ENCODE results near the gene SETD6. TPM values are rescaled to one million over a fixed set of nuclear protein-coding genes. Genes with fewer than 3 reads are reported as not detected.

The SETD6 gene
- total and polyA plus RNA-seq, 7 donors: 3.6 to 23.5 (median 15.5) TPM

DNA sequence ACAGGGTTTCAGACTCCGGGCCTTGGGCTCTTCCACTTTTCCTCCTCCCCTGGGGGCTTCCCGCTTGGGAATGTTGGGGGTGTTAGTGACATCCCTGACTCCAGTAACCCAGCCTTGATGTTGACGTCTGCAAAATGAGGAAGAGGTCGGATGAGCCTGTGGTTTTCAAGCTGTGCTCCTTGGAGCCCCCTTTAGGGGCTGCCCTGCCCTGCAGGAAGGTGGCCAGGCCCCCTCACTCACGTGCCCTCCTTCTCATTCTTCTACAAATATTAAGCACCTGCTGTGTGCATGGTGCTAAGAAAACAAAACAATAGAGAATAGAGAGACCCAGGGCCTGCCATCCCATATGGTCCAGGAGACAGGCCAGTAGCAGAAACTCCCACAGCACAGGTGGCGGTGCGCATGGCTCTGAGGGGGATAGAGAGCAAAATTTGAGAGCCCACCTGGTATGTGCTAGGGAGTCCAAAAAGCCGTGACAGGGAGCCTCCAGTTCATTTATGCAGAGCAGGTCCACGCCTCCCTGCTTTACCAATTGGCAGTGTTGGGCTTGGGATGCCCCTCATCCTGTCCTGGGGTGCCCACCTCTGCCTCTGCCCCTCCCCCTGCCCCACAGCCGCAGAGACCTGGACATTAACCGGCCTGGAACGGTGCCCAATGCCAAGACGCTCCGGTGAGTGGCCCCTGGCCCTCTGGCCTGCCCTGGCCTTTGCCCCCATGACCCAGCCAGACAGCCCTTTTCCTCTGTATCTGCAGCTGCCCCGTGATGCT is 7.9 kb upstream of the SETD6 start:
- H3K36me3 ChIP-seq: no peaks in the 10 kb centered on the region
- H3K4me1 ChIP-seq: peaks cover 0 to 6% (median 0%) of the 10 kb centered on the region in 4 donors
- H3K27ac ChIP-seq: no peak overlapping the region
- H3K27me3 ChIP-seq: peaks cover 0 to 23% (median 14%) of the 10 kb centered on the region in 3 donors
- WGBS, 2 donors: 41 to 69% methylated on average over 15 of the region's 15 CpGs
- peak; percentile 60 for DNase-seq
- no peaks in the 10 kb centered on the region for H3K9me3 ChIP-seq
- intact Hi-C loops (cut with DNase I): no loop called here
- H3K4me3 ChIP-seq: no peak overlapping the region
- TF ChIP-seq CTCF (IDR thresholded peaks at IDR 0.05) (no peak), POLR2AphosphoS5 (IDR thresholded peaks at IDR 0.05) (no peak), EP300 (IDR thresholded peaks at IDR 0.05) (no peak), POLR2A (IDR thresholded peaks at IDR 0.05) (no peak)

- intact Hi-C loops (cut with DNase I): no loop called here
- Histone ChIP-seq H3K4me1 (peaks cover 0 to 6% (median 0%) of the 10 kb centered on the region in 4 donors), H3K36me3 (no peaks in the 10 kb centered on the region), H3K27ac (no peak overlapping the region), H3K9me3 (no peaks in the 10 kb centered on the region), H3K4me3 (no peak overlapping the region), H3K27me3 (peaks cover 0 to 18% (median 7%) of the 10 kb centered on the region in 3 donors)
- 53 to 90% methylated on average over 14 of the region's 14 CpGs for WGBS, 2 donors
- peak; percentile 54 for DNase-seq
- TF ChIP-seq POLR2A (IDR thresholded peaks at IDR 0.05): no peak
- TF ChIP-seq POLR2AphosphoS5 (IDR thresholded peaks at IDR 0.05): no peak
Observed at GRCh38 chr16:58507963-58508670, 7.2 kb upstream of the SETD6 start.

DNA sequence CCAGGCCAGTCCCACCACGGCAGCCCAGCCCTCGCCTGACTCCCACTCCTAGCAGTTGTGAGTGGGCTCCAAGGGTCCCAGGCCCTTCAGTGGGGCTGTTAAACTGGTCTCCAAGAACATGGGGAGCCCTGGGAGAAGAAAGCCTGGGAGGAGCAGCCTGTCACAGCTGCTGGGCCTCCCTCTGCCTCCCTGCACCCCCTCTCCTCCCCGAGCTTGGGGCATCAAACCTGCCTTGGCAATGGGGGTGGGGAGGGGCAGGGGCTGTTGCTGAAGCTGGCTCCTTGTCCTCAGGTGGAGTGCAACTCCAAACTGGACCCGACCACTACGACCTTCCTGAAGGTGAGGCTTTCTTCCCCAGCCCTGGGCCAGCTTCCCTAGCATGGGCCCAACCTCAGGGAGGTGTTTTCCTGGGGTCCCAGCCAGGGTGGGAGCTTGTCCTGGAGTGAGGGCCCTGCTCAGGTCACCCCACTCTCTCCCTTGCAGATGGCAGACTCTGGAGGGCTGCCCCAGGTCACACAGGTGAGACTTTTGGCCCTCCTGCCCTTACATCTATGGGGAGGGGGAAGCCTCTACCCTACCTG is 6.6 kb upstream of the SETD6 start:
- intact Hi-C loops (cut with DNase I): no loop called here
- Histone ChIP-seq H3K4me1 (peaks cover 0 to 6% (median 0%) of the 10 kb centered on the region in 4 donors), H3K27ac (no peak overlapping the region), H3K4me3 (no peak overlapping the region), H3K27me3 (peaks cover 0 to 14% (median under 1%) of the 10 kb centered on the region in 3 donors), H3K9me3 (no peaks in the 10 kb centered on the region), H3K36me3 (no peaks in the 10 kb centered on the region)
- WGBS, 2 donors: 73 to 80% methylated on average over 5 of the region's 5 CpGs
- peak; percentile 59 for DNase-seq
- TF ChIP-seq POLR2AphosphoS5 (IDR thresholded peaks at IDR 0.05): no peak
- TF ChIP-seq EP300 (IDR thresholded peaks at IDR 0.05): no peak
- no peak for TF ChIP-seq POLR2A (IDR thresholded peaks at IDR 0.05)
- no peak for TF ChIP-seq CTCF (IDR thresholded peaks at IDR 0.05)

GRCh38 chr16:58509256-58510096 is 5.8 kb upstream of the SETD6 start:
- 91 to 93% methylated on average over 9 of the region's 9 CpGs for WGBS, 2 donors
- H3K27ac ChIP-seq: no peak overlapping the region
- peaks cover 0 to 11% (median 5%) of the 10 kb centered on the region in 4 donors for H3K4me1 ChIP-seq
- H3K36me3 ChIP-seq: no peaks in the 10 kb centered on the region
- H3K27me3 ChIP-seq: peaks cover 0 to 6% (median 0%) of the 10 kb centered on the region in 3 donors
- no peak overlapping the region for H3K4me3 ChIP-seq
- peak; percentile 43 for DNase-seq
- no peaks in the 10 kb centered on the region for H3K9me3 ChIP-seq
- intact Hi-C loops (cut with DNase I): loop anchor here (10.0 kb wide), 3 partner anchors 115 to 775 kb away; partner anchors contain the start of genes CNOT1, GOT2 and KATNB1
- TF ChIP-seq POLR2A (IDR thresholded peaks at IDR 0.05) (no peak), EP300 (IDR thresholded peaks at IDR 0.05) (no peak), CTCF (IDR thresholded peaks at IDR 0.05) (no peak), POLR2AphosphoS5 (IDR thresholded peaks at IDR 0.05) (no peak)
